H1 (cell line): Measurements from ENCODE around the gene RPL28. TPM values are rescaled to one million over a fixed set of nuclear protein-coding genes. Genes with fewer than 3 reads are reported as not detected.
A peak's percentile ranks its signal among the peaks of the same experiment; 100 is the strongest.

ENCODE experiments used
- CTCF ChIA-PET: fragments of 300-600 bp; sonication (Branson Sonifier 250); formaldehyde crosslinking; loops from one replicate; lab custom pipeline; 2021; ENCODE audit not compliant: partially characterized antibody; lab: Charles Lee
- POLR2A ChIA-PET: fragments of 300-600 bp; sonication (Branson Sonifier 250); formaldehyde crosslinking; loops from one replicate; lab custom pipeline; 2021; ENCODE audit warnings: inconsistent platforms; ENCODE audit not compliant: partially characterized antibody; lab: Charles Lee
- DNase-seq, 2 experiments: peaks; one replicate each; pipeline versions ENCODE4 v3.0.0 to v3.0.0-alpha.2; 2010 to 2022; ENCODE audit warnings: low spot score in 2 of 2, low read depth in 1 of 2, mixed read lengths in 1 of 2
- FAIRE-seq: peaks from 2 replicates; lab custom pipeline; 2011; peaks lifted over from hg19 to GRCh38; lab: Jason Lieb, UNC
- H2AFZ ChIP-seq: 2 replicates; pipeline ENCODE4 v1.8.1; 2012; ENCODE audit warnings: low read length, inconsistent platforms
- H2AK5ac ChIP-seq: 2 replicates; pipeline ENCODE4 v1.6.1; 2013; ENCODE audit warnings: low read depth, low read length
- H2BK120ac ChIP-seq: replicated peaks from 2 replicates; pipeline ENCODE3; 2013; ENCODE audit warnings: low read depth, low read length, inconsistent platforms
- H2BK12ac ChIP-seq: 2 replicates; pipeline ENCODE4 v1.6.1; 2013; ENCODE audit warnings: low read depth, low read length
- H2BK15ac ChIP-seq: 2 replicates; pipeline ENCODE4 v1.6.1; 2013; ENCODE audit warnings: low read length
- H2BK20ac ChIP-seq: 2 replicates; pipeline ENCODE4 v1.6.1; 2013; ENCODE audit warnings: low read length
- H2BK5ac ChIP-seq: 2 replicates; pipeline ENCODE4 v1.6.1; 2013; ENCODE audit warnings: low read depth, low read length
- H3K14ac ChIP-seq: 2 replicates; pipeline ENCODE4 v1.6.1; 2013; ENCODE audit warnings: inconsistent platforms; ENCODE audit not compliant: insufficient read length
- H3K18ac ChIP-seq: 2 replicates; pipeline ENCODE4 v1.6.1; 2013; ENCODE audit warnings: low read length; ENCODE audit errors: extremely low read depth
- H3K23ac ChIP-seq: 2 replicates; pipeline ENCODE4 v1.6.1; 2013; ENCODE audit warnings: inconsistent platforms; ENCODE audit not compliant: insufficient read length
- H3K23me2 ChIP-seq: 2 replicates; pipeline ENCODE4 v1.6.1; 2013; ENCODE audit warnings: low read depth, low read length
- H3K27ac ChIP-seq: 2 replicates; pipeline ENCODE4 v1.6.1; 2011; ENCODE audit warnings: low read depth, low read length, inconsistent platforms
- H3K27me3 ChIP-seq, 4 experiments: replicated peaks in 1 of 4; 1 replicate in 1 of 4; 2 replicates in 3 of 4; pipeline versions ENCODE4 v1.6.1 to v1.8.1; 2011 to 2013; ENCODE audit warnings: low read length in 3 of 4, mild to moderate bottlenecking in 3 of 4, inconsistent platforms in 2 of 4, mixed read lengths in 2 of 4, moderate library complexity in 1 of 4; ENCODE audit not compliant: control insufficient read depth in 3 of 4, insufficient read depth in 3 of 4; ENCODE audit errors: extremely low read depth in 1 of 4
- H3K36me3 ChIP-seq, 4 experiments: 2 replicates each; pipeline versions ENCODE4 v1.6.1 to v1.8.1; 2011 to 2013; ENCODE audit warnings: mild to moderate bottlenecking in 4 of 4, low read length in 3 of 4, moderate library complexity in 2 of 4, control low read depth in 1 of 4, inconsistent platforms in 1 of 4; ENCODE audit not compliant: insufficient read depth in 4 of 4, control insufficient read depth in 2 of 4
- H3K4ac ChIP-seq: replicated peaks from 2 replicates; pipeline ENCODE3; 2013; ENCODE audit warnings: low read length, low read depth, mixed read lengths, inconsistent platforms; ENCODE audit not compliant: insufficient read length
- H3K4me1 ChIP-seq, 4 experiments: replicated peaks in 1 of 4; 1 replicate in 1 of 4; 2 replicates in 3 of 4; pipeline versions ENCODE4 v1.6.1 to v1.8.1; 2011 to 2013; ENCODE audit warnings: low read length in 3 of 4, inconsistent platforms in 2 of 4, mixed read lengths in 1 of 4; ENCODE audit not compliant: insufficient read depth in 4 of 4, control insufficient read depth in 3 of 4
- H3K4me2 ChIP-seq, 2 experiments: 2 replicates each; pipeline versions ENCODE4 v1.6.1 to v1.8.1; 2011 to 2013; ENCODE audit warnings: low read depth in 2 of 2, low read length in 2 of 2, control low read depth in 1 of 2, inconsistent platforms in 1 of 2, mild to moderate bottlenecking in 1 of 2; ENCODE audit not compliant: insufficient read depth in 1 of 2
- H3K4me3 ChIP-seq, 4 experiments: fragments of 200-600, 300-600 bp in 1 of 4; sonication (generic), shearing (Covaris generic), sonication (Bioruptor Twin) in 1 of 4; 2 replicates each; pipeline versions ENCODE4 v1.5.1 to v1.8.1; 2011 to 2016; ENCODE audit warnings: low read length in 4 of 4, low read depth in 3 of 4, control low read depth in 2 of 4, inconsistent platforms in 2 of 4, mild to moderate bottlenecking in 2 of 4, mixed read lengths in 1 of 4, moderate library complexity in 1 of 4; ENCODE audit not compliant: insufficient read depth in 2 of 4; ENCODE audit errors: extremely low read depth in 1 of 4
- H3K56ac ChIP-seq: replicated peaks from 2 replicates; pipeline ENCODE3; 2013; ENCODE audit warnings: low read depth, mild to moderate bottlenecking, mixed read lengths, low read length, inconsistent platforms; ENCODE audit not compliant: insufficient read length
- H3K79me1 ChIP-seq: 2 replicates; pipeline ENCODE4 v1.6.1; 2013; ENCODE audit warnings: low read depth, low read length, control low read depth
- H3K79me2 ChIP-seq, 2 experiments: 2 replicates each; pipeline versions ENCODE4 v1.6.1 to v1.8.1; 2012 to 2013; ENCODE audit warnings: low read length in 2 of 2, mild to moderate bottlenecking in 2 of 2, inconsistent platforms in 1 of 2; ENCODE audit not compliant: insufficient read depth in 2 of 2, control insufficient read depth in 1 of 2
- H3K9ac ChIP-seq, 4 experiments: replicated peaks in 1 of 4; 1 replicate in 1 of 4; 2 replicates in 3 of 4; pipeline versions ENCODE4 v1.6.1 to v1.8.1; 2011 to 2013; ENCODE audit warnings: low read depth in 3 of 4, low read length in 3 of 4, control low read depth in 2 of 4, mild to moderate bottlenecking in 2 of 4, moderate library complexity in 2 of 4, inconsistent platforms in 1 of 4; ENCODE audit errors: extremely low read depth in 1 of 4
- H3K9me3 ChIP-seq, 2 experiments: 2 replicates each; pipeline versions ENCODE4 v1.6.1 to v1.8.1; 2012 to 2013; ENCODE audit warnings: mild to moderate bottlenecking in 2 of 2, moderate library complexity in 2 of 2, control low read depth in 1 of 2, inconsistent platforms in 1 of 2, low read depth in 1 of 2, low read length in 1 of 2, mixed read lengths in 1 of 2; ENCODE audit not compliant: insufficient read depth in 2 of 2
- H4K20me1 ChIP-seq, 2 experiments: replicated peaks in 1 of 2; 2 replicates each; pipeline versions ENCODE3 to v1.8.1; 2011 to 2013; ENCODE audit warnings: inconsistent platforms in 2 of 2, low read length in 2 of 2, mild to moderate bottlenecking in 1 of 2; ENCODE audit not compliant: insufficient read depth in 2 of 2, control insufficient read depth in 1 of 2
- H4K5ac ChIP-seq: 2 replicates; pipeline ENCODE4 v1.6.1; 2013; ENCODE audit warnings: low read length, low read depth, mixed read lengths, inconsistent platforms; ENCODE audit not compliant: insufficient read length
- H4K8ac ChIP-seq: 2 replicates; pipeline ENCODE4 v1.8.0; 2013; ENCODE audit warnings: mild to moderate bottlenecking, moderate library complexity, low read length, inconsistent platforms; ENCODE audit not compliant: insufficient read depth; ENCODE audit errors: extremely low read depth
- H4K91ac ChIP-seq: replicated peaks from 2 replicates; pipeline ENCODE3; 2013; ENCODE audit warnings: low read length, mixed read lengths, inconsistent platforms; ENCODE audit not compliant: insufficient read length
- BACH1 ChIP-seq: IDR thresholded peaks from 2 replicates; pipeline ENCODE4 v1.6.1; 2012; ENCODE audit warnings: low read length, improper control_type of control experiment
- KDM1A ChIP-seq: fragments of 200-600, 300-600 bp; sonication (generic); IDR thresholded peaks from 2 replicates; pipeline ENCODE4 v1.7.1; 2016; ENCODE audit warnings: mild to moderate bottlenecking, low read length, borderline replicate concordance
- POLR2A ChIP-seq, 2 experiments: IDR thresholded peaks; 1 replicate in 1 of 2; 2 replicates in 1 of 2; pipeline ENCODE4 v1.6.1; 2011; ENCODE audit warnings: low read depth in 2 of 2, low read length in 2 of 2, mild to moderate bottlenecking in 2 of 2; ENCODE audit errors: control extremely low read depth in 1 of 2
- POLR2AphosphoS5 ChIP-seq: IDR thresholded peaks from 2 replicates; pipeline ENCODE4 v1.6.1; 2011; ENCODE audit warnings: low read depth, low read length
- TAF7 ChIP-seq: optimal IDR thresholded peaks from 2 replicates; pipeline ENCODE3; 2011; ENCODE audit warnings: low read depth, mild to moderate bottlenecking, inconsistent platforms, low read length, moderate library complexity, borderline replicate concordance
- WGBS, 2 experiments: shearing (Covaris generic) in 1 of 2; methylation state at CpG; one replicate each; pipeline versions ENCODE4 v1.1.6 to v1.1.7; 2013 to 2015; ENCODE audit warnings: low lambda C conversion rate in 2 of 2, mixed read lengths in 2 of 2, inconsistent platforms in 1 of 2, low coverage in 1 of 2, missing lambda C conversion rate in 1 of 2; ENCODE audit not compliant: insufficient replicate concordance in 2 of 2, insufficient coverage in 1 of 2, insufficient read length in 1 of 2; ENCODE audit errors: extremely low coverage in 1 of 2, missing lambda C conversion rate in 1 of 2; 5-methylcytosine and 5-hydroxymethylcytosine counted together
- polyA plus RNA-seq, 7 experiments: library from polyadenylated mRNA; depleted of rRNA in 3 of 7; stranded (reverse) in 5 of 7; unstranded in 2 of 7; fragments of >200 nt in 5 of 7; fragments of 200-250 nt in 2 of 7; gene quantifications; 1 replicate in 5 of 7; 2 replicates in 1 of 7; 4 replicates in 1 of 7; pipeline versions ENCODE4 v1.2.1 to v1.2.3, GENCODE V29; 2011 to 2013; ENCODE audit warnings: missing spikeins in 2 of 7, mixed read lengths in 2 of 7
- total RNA-seq: library from RNA; stranded (reverse); fragmentation: NEBNext Ultra II Directional; extraction: Animal tissue kit (Norgen Biotek cat#: 25700); gene quantifications from 2 replicates; pipeline ENCODE4 v1.2.1, GENCODE V29; 2021

Gene RPL28
- total and polyA plus RNA-seq, 2 of the 8 experiments (the other 6 are each of a cell fraction or from before 2014, with no cell fraction given) = 2,123 to 8,402 TPM

DNA sequence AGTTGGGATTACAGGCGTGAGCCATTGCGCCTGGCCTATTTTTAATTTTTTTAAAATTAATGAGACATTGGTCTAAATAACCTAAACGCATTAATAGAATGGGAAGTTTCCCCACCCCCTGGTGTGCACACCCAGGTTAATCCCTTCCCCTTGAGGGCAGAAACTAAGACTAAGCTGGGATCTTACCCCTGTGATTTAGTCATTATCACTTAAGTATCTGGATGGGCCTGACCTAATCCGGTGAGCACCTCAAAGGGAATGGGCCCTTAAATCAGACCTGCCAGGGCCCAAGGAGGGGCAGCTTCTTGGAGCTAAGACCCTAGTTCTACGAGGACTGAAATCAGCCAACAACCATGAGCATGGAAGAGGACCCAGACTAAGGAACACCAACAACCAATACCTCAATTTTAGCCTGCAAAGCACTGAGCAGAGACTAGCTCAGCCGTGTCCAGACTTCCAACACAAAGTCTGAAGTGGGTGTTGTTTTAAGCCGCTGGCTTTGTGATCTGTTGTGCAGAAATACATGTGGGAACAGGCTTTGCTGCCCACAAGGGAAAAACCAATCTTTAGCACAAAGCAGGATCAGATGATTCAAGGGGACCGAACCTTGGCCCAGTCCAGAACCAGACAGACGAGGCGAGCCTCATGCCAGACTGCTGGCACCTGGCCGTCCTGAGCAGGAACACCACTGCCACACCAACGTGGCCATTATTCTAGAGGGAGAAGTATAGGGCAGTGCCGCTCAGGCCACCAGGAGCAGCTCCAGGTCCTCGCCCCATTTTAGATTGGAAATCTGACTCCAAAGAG is 14.8 kb downstream of the RPL28 start:
- H3K79me2 ChIP-seq = peaks cover 0 to 14% of the 10 kb centered on the region in 2 experiments; a peak in 2 of 4 replicates
- H3K18ac ChIP-seq = no peak overlapping the region
- no peak overlapping the region for H2AK5ac ChIP-seq
- H3K27me3 ChIP-seq = no peaks in the 10 kb centered on the region
- no peak overlapping the region for H2BK120ac ChIP-seq
- TF ChIP-seq KDM1A = no peak
- TF ChIP-seq POLR2AphosphoS5 = peak; percentile 61
- TF ChIP-seq POLR2A (IDR thresholded peaks at IDR 0.05; ENCODE audit: control extremely low read depth in 1 of 2, low read depth in 2 of 2, low read length in 2 of 2) = peak in 1 of 2 experiments; percentile 45; a peak in 1 of 3 replicates
- TF ChIP-seq BACH1 = no peak
- peak; percentile 22 for TF ChIP-seq TAF7
- peak overlapping the region; percentile 49; the same call in 1 of the 2 replicates for H2BK5ac ChIP-seq
- no peak overlapping the region for H4K91ac ChIP-seq
- peak overlapping the region; percentile 3; the same call in 1 of the 2 replicates for H3K27ac ChIP-seq
- FAIRE-seq (no peak), DNase-seq (no peak)
- H3K79me1 ChIP-seq = peaks cover under 1% of the 10 kb centered on the region
- H3K4me2 ChIP-seq = no peak overlapping the region
- H2BK15ac ChIP-seq = no peak overlapping the region
- H3K9ac ChIP-seq = no peak overlapping the region
- H3K36me3 ChIP-seq = peaks cover 23 to 50% (median 39%) of the 10 kb centered on the region in 4 experiments
- H3K23ac ChIP-seq = no peak overlapping the region
- H4K5ac ChIP-seq = no peak overlapping the region
- ChIA-PET POLR2A (interaction anchor here (0.6 to 34.6 kb wide), 18 partner anchors 6 to 282 kb away, joined by 3 to 874 read pairs (median 4); partner anchors contain the start of genes IL11, RPL28, TMEM190 and TMEM238), CTCF (interaction anchor here (0.9 to 5.6 kb wide), 5 partner anchors 11 to 99 kb away, joined by 3 to 39 read pairs (median 6); partner anchors contain the start of gene TMEM238)
- peaks cover 25 to 29% of the 10 kb centered on the region in 2 experiments for H4K20me1 ChIP-seq
- H4K8ac ChIP-seq = no peak overlapping the region
- no peak overlapping the region for H3K56ac ChIP-seq
- H3K9me3 ChIP-seq = no peaks in the 10 kb centered on the region
- WGBS, 2 experiments = 86% methylated on average over 14 of the region's 14 CpGs; no CpG with 5 or more reads in 1 of the 2 experiments
- no peak overlapping the region for H2AFZ ChIP-seq
- no peak overlapping the region for H3K4me3 ChIP-seq
- no peak overlapping the region for H3K14ac ChIP-seq
- no peaks in the 10 kb centered on the region; the same call in 1 of the 2 replicates for H3K23me2 ChIP-seq
- H3K4me1 ChIP-seq = peaks cover 0 to under 1% (median under 1%) of the 10 kb centered on the region in 4 experiments; a peak in 2 of 7 replicates
- H2BK20ac ChIP-seq = no peak overlapping the region
- H2BK12ac ChIP-seq = no peak overlapping the region
- no peak overlapping the region for H3K4ac ChIP-seq
